Stimulated activated CD4-positive, alpha-beta T cell treated with anti-CD3 and anti-CD28 coated beads, TNF-alpha, amount 100 ng/mL, for 24 hours (primary cell): ENCODE measurements around the gene RNF182.

Source experiments
- DNase-seq, 3 experiments: peaks; one replicate each; pipeline ENCODE4 v3.0.0-alpha.2; 2020; ENCODE audit warnings: low read depth in 3 of 3

The RNF182 gene

DNA sequence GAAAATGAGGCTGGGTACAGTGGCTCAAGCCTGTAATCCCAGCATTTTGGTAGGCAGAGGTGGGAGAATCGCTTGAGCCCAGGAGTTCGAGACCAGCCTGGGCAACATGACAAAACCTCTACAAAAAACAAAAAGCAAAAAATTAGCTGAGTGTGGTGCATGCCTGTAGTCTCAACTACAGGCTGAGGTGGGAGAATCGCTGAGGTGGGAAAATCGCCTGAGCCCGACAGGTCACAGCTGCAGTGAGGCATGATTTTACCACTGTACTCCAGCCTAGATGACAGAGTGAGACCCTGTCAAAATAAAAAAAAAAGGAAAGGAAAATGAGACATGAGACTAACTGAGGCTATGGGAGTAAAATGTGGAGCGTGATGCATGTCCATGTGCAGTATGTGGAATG is 104.9 kb downstream of the RNF182 start:
- no peak for DNase-seq
